Measurements from ENCODE around the gene DEDD2. TPM values are rescaled to one million over a fixed set of nuclear protein-coding genes. Genes with fewer than 3 reads are reported as not detected.

Gene DEDD2
- polyA plus RNA-seq, 1 donor from 2014 or later, result 69.9 TPM

DNA sequence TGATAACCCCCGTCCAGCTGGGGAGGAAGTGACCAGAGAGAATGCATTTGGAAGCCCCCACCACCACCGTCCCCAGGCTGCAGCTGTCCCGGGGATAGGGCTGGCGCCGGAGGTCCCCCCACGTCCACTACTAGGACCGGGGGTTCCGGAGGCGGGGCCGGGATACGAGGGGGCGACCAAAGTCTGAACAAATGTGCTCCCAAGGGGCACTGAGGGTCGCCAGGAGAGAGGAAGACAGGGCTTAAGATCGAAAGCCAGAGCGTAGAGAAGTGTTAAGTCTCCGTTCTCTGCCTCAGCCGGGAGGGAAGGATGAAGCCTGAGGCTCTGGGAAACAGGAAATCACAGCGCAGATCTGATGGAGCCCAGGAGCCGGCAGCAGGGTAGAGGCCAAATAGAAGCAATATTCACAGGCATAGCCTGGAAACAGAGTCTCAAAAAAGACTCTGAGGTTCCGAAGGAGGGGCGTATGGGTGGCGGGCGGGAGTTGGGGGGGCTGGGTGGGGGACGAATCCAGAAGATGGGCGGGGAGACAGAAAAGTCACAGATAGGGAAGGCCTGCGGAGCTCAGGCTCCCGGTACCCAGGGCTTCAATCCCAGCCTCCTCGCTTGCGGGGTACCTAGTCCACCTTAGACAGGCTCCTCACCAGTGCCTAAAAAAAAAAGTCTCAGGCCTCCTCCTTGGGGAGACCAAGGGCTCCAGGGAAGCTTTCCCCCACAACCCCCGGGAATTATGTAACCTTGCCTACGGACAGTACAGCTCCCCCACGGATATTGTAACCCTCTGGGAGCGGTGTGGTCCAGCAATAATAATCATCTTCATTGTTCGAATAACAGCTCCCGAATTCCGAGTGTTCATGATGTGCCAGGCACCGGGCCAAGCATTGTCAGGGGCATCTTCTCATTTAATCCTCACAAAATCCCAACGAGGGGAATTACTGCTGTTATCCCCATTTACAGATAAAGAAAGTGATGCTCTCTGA lies 38.6 kb upstream of the DEDD2 start:
- H4K20me1 ChIP-seq (ENCODE audit: insufficient read depth), result no peaks in the 10 kb centered on the region
- peak overlapping the region; percentile 85 for H3K9ac ChIP-seq (ENCODE audit: low read length)
- H3K27me3 ChIP-seq (ENCODE audit: insufficient read depth, low read depth, low read length), result no peaks in the 10 kb centered on the region
- H3K9me3 ChIP-seq (ENCODE audit: low read length), result no peaks in the 10 kb centered on the region
- H3K9me2 ChIP-seq (ENCODE audit: insufficient read depth, low read length), result no peaks in the 10 kb centered on the region
- H3K36me3 ChIP-seq (ENCODE audit: insufficient read depth, low read length), result no peaks in the 10 kb centered on the region
- H3F3A ChIP-seq (ENCODE audit: insufficient read depth, low read length, poor library complexity, severe bottlenecking), result no peaks in the 10 kb centered on the region
- peaks cover 20% of the 10 kb centered on the region for H3K79me2 ChIP-seq (replicated peaks; ENCODE audit: insufficient read depth, low read length)
- peak overlapping the region; percentile 92 for H3K4me2 ChIP-seq (ENCODE audit: low read length)
- TF ChIP-seq, protein P1, sequence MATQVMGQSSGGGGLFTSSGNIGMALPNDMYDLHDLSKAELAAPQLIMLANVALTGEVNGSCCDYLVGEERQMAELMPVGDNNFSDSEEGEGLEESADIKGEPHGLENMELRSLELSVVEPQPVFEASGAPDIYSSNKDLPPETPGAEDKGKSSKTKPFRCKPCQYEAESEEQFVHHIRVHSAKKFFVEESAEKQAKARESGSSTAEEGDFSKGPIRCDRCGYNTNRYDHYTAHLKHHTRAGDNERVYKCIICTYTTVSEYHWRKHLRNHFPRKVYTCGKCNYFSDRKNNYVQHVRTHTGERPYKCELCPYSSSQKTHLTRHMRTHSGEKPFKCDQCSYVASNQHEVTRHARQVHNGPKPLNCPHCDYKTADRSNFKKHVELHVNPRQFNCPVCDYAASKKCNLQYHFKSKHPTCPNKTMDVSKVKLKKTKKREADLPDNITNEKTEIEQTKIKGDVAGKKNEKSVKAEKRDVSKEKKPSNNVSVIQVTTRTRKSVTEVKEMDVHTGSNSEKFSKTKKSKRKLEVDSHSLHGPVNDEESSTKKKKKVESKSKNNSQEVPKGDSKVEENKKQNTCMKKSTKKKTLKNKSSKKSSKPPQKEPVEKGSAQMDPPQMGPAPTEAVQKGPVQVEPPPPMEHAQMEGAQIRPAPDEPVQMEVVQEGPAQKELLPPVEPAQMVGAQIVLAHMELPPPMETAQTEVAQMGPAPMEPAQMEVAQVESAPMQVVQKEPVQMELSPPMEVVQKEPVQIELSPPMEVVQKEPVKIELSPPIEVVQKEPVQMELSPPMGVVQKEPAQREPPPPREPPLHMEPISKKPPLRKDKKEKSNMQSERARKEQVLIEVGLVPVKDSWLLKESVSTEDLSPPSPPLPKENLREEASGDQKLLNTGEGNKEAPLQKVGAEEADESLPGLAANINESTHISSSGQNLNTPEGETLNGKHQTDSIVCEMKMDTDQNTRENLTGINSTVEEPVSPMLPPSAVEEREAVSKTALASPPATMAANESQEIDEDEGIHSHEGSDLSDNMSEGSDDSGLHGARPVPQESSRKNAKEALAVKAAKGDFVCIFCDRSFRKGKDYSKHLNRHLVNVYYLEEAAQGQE (IDR thresholded peaks at IDR 0.05; ENCODE audit: borderline replicate concordance), result peak; percentile 60
- TF ChIP-seq SMC3 (conservative IDR thresholded peaks at IDR 0.05; ENCODE audit: poor library complexity) (peak; percentile 16), RAD21 (conservative IDR thresholded peaks at IDR 0.05) (no peak)
- peak overlapping the region; percentile 45 for H2AFZ ChIP-seq (ENCODE audit: low read depth, low read length)
- peak overlapping the region; percentile 97 for H3K4me3 ChIP-seq (ENCODE audit: low read length)
- peak overlapping the region; percentile 90 for H3K27ac ChIP-seq (ENCODE audit: low read length)

DNA sequence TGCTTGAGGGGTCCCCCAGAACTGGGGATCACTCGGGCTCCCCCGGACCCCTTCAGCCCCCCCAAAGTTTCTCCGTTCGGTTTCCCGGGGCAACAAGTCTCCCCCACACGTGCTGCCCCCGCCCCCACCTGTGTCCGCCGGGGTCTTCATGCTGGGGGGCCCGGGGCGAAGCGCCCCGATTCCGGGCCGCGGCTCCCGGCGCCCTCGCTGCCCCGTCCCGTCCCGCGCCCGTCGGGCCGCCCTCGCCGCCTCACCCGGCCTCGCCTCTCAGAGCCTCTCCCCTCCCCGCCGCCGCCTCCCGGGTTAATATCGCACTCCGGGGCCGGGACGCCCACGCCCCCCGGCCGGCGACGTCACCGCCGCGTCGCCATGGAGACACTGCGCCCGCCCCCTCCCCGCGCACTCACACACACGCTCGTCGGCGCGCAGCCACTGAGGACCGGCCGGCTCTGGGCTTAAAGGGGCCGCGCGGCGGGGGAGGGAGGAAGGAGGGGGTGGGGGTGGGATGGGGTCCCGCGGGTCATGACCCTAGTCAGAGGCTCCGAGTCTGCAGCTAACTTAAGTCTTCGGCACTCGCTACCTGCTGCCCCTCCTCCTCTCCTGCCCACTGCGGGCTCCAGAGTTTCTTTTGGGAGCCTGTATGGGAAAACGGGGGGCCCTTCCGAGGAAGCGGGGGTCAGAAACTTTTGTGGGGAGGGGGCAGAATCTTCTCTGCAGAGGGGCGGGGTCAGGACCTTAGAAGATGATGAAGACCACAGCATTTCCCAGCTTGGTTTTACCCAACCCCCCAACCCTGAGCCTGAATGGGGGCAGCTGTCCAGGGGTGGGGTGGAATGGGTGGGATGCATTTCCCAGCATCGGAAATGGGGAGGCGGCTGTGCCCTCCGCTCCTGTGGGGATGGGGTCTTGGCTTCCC lies 37.6 kb upstream of the DEDD2 start, which contains the start of gene ERF:
ERF (minus strand) TSS at position 279 of the 916 bp plus-strand sequence; CDS start at position 150, 129 bp downstream.
- Histone ChIP-seq H3K9me3 (ENCODE audit: low read length) (no peaks in the 10 kb centered on the region), H2AFZ (ENCODE audit: low read depth, low read length) (peak within 1 kb of the TSS; percentile 45), H3K27ac (ENCODE audit: low read length) (peak within 1 kb of the TSS; percentile 90), H3K27me3 (ENCODE audit: insufficient read depth, low read depth, low read length) (no peaks in the 10 kb centered on the region), H4K20me1 (ENCODE audit: insufficient read depth) (no peaks in the 10 kb centered on the region), H3K9ac (ENCODE audit: low read length) (peak within 1 kb of the TSS; percentile 87), H3K36me3 (ENCODE audit: insufficient read depth, low read length) (no peaks in the 10 kb centered on the region), H3K4me2 (ENCODE audit: low read length) (peak within 1 kb of the TSS; percentile 92), H3F3A (ENCODE audit: insufficient read depth, low read length, poor library complexity, severe bottlenecking) (no peaks in the 10 kb centered on the region), H3K4me3 (ENCODE audit: low read length) (peak within 1 kb of the TSS; percentile 97), H3K9me2 (ENCODE audit: insufficient read depth, low read length) (no peaks in the 10 kb centered on the region), H3K79me2 (replicated peaks; ENCODE audit: insufficient read depth, low read length) (peaks cover 20% of the 10 kb centered on the region)
- TF ChIP-seq, protein P2, sequence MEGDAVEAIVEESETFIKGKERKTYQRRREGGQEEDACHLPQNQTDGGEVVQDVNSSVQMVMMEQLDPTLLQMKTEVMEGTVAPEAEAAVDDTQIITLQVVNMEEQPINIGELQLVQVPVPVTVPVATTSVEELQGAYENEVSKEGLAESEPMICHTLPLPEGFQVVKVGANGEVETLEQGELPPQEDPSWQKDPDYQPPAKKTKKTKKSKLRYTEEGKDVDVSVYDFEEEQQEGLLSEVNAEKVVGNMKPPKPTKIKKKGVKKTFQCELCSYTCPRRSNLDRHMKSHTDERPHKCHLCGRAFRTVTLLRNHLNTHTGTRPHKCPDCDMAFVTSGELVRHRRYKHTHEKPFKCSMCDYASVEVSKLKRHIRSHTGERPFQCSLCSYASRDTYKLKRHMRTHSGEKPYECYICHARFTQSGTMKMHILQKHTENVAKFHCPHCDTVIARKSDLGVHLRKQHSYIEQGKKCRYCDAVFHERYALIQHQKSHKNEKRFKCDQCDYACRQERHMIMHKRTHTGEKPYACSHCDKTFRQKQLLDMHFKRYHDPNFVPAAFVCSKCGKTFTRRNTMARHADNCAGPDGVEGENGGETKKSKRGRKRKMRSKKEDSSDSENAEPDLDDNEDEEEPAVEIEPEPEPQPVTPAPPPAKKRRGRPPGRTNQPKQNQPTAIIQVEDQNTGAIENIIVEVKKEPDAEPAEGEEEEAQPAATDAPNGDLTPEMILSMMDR (IDR thresholded peaks at IDR 0.05; ENCODE audit: poor library complexity, severe bottlenecking), result no peak
- TF ChIP-seq, protein P1 (IDR thresholded peaks at IDR 0.05; ENCODE audit: borderline replicate concordance), result no peak
- TF ChIP-seq TAF1 (IDR thresholded peaks at IDR 0.05; ENCODE audit: low read depth), result peak; percentile 39
- TF ChIP-seq RAD21 (conservative IDR thresholded peaks at IDR 0.05), result no peak
- TF ChIP-seq EP300 (conservative IDR thresholded peaks at IDR 0.05; ENCODE audit: poor library complexity, severe bottlenecking), result no peak
- peak; percentile 31 for TF ChIP-seq SMC3 (conservative IDR thresholded peaks at IDR 0.05; ENCODE audit: poor library complexity)
- no peak for TF ChIP-seq EZH2 (IDR thresholded peaks at IDR 0.05; ENCODE audit: borderline replicate concordance, insufficient read depth, low read length, poor library complexity, severe bottlenecking)
- TF ChIP-seq POLR2AphosphoS5 (IDR thresholded peaks at IDR 0.05), result peak; percentile 82
- peak; percentile 81 for TF ChIP-seq MXI1 (conservative IDR thresholded peaks at IDR 0.05; ENCODE audit: poor library complexity, severe bottlenecking)
